ENCODE data around the gene TIMM44. TPM values are rescaled to one million over a fixed set of nuclear protein-coding genes. Genes with fewer than 3 reads are reported as not detected.
A peak's percentile ranks its signal among the peaks of the same experiment; 100 is the strongest.

The TIMM44 gene
- total and polyA plus RNA-seq, 2 donors from 2014 or later, result 46.7 to 57.8 TPM

GRCh38 chr19:7933828-7934725, 9.4 kb downstream of the TIMM44 start:
- peak in 1 of 5 donors; percentile 52 for DNase-seq
- no peaks in the 10 kb centered on the region for H3K27me3 ChIP-seq (ENCODE audit: control insufficient read depth, insufficient read depth, low read length)
- intact Hi-C loops (cut with DNase I), result no loop called here
- peaks cover 0 to 37% (median 26%) of the 10 kb centered on the region in 3 donors for H3K36me3 ChIP-seq (ENCODE audit: control insufficient read depth in 2 of 3, insufficient read depth in 3 of 3, low read length in 3 of 3)
- no peak for FAIRE-seq
- H3K4me3 ChIP-seq (ENCODE audit: low read length in 3 of 3), result no peak overlapping the region
- peaks cover 0 to 2% (median 0%) of the 10 kb centered on the region in 3 donors for H3K4me1 ChIP-seq (ENCODE audit: control insufficient read depth in 2 of 3, insufficient read depth in 2 of 3, low read depth in 1 of 3, low read length in 3 of 3)
- H3K9ac ChIP-seq (ENCODE audit: low read length in 3 of 3), result no peak overlapping the region
- no peaks in the 10 kb centered on the region for H3K9me3 ChIP-seq (ENCODE audit: control insufficient read depth in 2 of 3, insufficient read depth in 1 of 3, low read length in 3 of 3)
- TF ChIP-seq CTCF (IDR thresholded peaks at IDR 0.05; ENCODE audit: borderline replicate concordance, extremely low read depth, insufficient read depth), result no peak
- H3K27ac ChIP-seq (ENCODE audit: low read depth in 2 of 2, low read length in 2 of 2), result no peak overlapping the region

GRCh38 chr19:7933411-7933810, 10.1 kb downstream of the TIMM44 start:
- H3K36me3 ChIP-seq (ENCODE audit: control insufficient read depth in 2 of 3, insufficient read depth in 3 of 3, low read length in 3 of 3), result peaks cover 0 to 37% (median 26%) of the 10 kb centered on the region in 3 donors
- peaks cover 0 to 5% (median 0%) of the 10 kb centered on the region in 3 donors for H3K4me1 ChIP-seq (ENCODE audit: control insufficient read depth in 2 of 3, insufficient read depth in 2 of 3, low read depth in 1 of 3, low read length in 3 of 3)
- no peak for FAIRE-seq
- no peak for DNase-seq
- H3K27ac ChIP-seq (ENCODE audit: low read depth in 2 of 2, low read length in 2 of 2), result no peak overlapping the region
- no peak overlapping the region for H3K4me3 ChIP-seq (ENCODE audit: low read length in 3 of 3)
- H3K9ac ChIP-seq (ENCODE audit: low read length in 3 of 3), result no peak overlapping the region
- no peaks in the 10 kb centered on the region for H3K9me3 ChIP-seq (ENCODE audit: control insufficient read depth in 2 of 3, insufficient read depth in 1 of 3, low read length in 3 of 3)
- no peaks in the 10 kb centered on the region for H3K27me3 ChIP-seq (ENCODE audit: control insufficient read depth, insufficient read depth, low read length)
- no peak for TF ChIP-seq CTCF (IDR thresholded peaks at IDR 0.05; ENCODE audit: borderline replicate concordance, extremely low read depth, insufficient read depth)
- intact Hi-C loops (cut with DNase I), result no loop called here

- peaks cover 0 to 9% (median 0%) of the 10 kb centered on the region in 3 donors for H3K4me1 ChIP-seq (ENCODE audit: control insufficient read depth in 2 of 3, insufficient read depth in 2 of 3, low read depth in 1 of 3, low read length in 3 of 3)
- no peaks in the 10 kb centered on the region for H3K9me3 ChIP-seq (ENCODE audit: control insufficient read depth in 2 of 3, insufficient read depth in 1 of 3, low read length in 3 of 3)
- peak in 1 of 5 donors; percentile 48 for DNase-seq
- peaks cover 0 to 37% (median 26%) of the 10 kb centered on the region in 3 donors for H3K36me3 ChIP-seq (ENCODE audit: control insufficient read depth in 2 of 3, insufficient read depth in 3 of 3, low read length in 3 of 3)
- H3K4me3 ChIP-seq (ENCODE audit: low read length in 3 of 3), result no peak overlapping the region
- H3K27me3 ChIP-seq (ENCODE audit: control insufficient read depth, insufficient read depth, low read length), result no peaks in the 10 kb centered on the region
- H3K9ac ChIP-seq (ENCODE audit: low read length in 3 of 3), result no peak overlapping the region
- no peak for TF ChIP-seq CTCF (IDR thresholded peaks at IDR 0.05; ENCODE audit: borderline replicate concordance, extremely low read depth, insufficient read depth)
- FAIRE-seq, result no peak
- H3K27ac ChIP-seq (ENCODE audit: low read depth in 2 of 2, low read length in 2 of 2), result no peak overlapping the region
- intact Hi-C loops (cut with DNase I), result no loop called here
Observed at GRCh38 chr19:7932930-7933300, 10.6 kb downstream of the TIMM44 start.

Data from kidney (tissue), 14 donors.